Measurements from ENCODE around the gene KDM4C. TPM values are rescaled to one million over a fixed set of nuclear protein-coding genes. Genes with fewer than 3 reads are reported as not detected.
"Not testable (repeated sequence)": the region's sequence is repeated elsewhere in the genome, so short reads cannot be mapped to it uniquely, and the experiment has no call there.

Gene KDM4C
- total RNA-seq, 1 experiment from 2014 or later = 13.5 TPM

- no peak for DNase-seq (ENCODE audit: extremely low read depth, low read depth)
Observed at GRCh38 chr9:7009065-7009464, 251.3 kb downstream of the KDM4C start.

- no peak for DNase-seq (ENCODE audit: extremely low read depth, low read depth)
Observed at GRCh38 chr9:7011395-7012067, 253.8 kb downstream of the KDM4C start.

DNA sequence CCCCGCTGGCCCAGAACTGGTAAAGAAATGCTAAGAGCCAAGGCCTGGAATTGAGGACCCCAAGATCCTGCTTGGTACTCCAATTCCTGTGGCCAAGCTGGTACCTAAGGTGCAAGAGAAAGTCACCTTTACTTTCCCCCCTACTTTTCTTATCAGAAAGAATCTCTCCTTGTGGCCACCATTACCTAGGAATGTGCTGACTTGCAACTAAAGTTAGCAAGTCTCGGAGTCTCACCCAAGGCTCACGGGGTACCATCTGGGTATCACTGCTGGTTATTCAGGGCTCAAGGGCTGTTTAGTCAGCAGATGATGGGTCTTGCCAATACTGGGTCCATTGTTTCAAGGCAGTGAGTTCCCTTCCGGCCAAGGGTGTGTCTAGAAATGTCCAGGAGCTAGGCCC lies 270.2 kb downstream of the KDM4C start:
- DNase-seq (ENCODE audit: extremely low read depth, low read depth) = no peak

DNA sequence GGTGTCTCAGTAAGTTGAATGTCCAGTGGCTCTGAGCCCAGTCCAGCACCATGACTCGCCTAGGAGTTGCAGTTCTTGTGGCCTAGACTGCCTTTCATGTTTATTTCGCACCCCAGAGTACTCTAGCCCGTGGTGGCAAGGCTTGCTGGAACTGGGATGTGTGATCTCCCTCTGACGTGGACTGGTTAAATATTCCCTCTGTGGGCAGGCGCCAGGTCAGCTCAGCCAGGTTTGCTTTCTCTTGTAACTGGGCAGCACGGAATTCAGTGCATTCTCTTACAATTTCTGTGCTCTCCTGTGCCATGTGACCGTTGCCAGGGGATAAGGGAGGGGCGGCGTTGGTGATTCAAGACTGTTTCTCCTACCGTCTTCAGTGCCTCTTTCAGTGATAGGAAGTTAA lies 270.8 kb downstream of the KDM4C start:
- no peak for DNase-seq (ENCODE audit: extremely low read depth, low read depth)

DNA sequence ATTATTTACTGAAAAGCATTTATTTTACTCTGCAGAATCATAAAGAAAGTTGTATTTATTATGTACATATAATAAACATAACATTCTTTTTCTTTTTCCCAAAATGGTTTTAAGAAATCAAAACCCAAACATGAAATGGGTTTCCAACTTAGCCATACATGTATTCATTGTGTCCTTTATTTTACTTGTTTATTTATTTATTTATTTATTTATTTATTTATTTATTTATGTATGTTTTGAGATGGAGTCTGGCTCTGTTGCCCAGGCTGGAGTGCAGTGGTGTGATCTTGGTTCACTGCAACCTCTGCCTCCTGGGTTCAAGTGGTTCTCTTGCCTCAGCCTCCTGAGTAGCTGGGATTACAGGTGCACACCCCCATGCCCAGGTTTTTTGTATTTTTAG lies 273.2 kb downstream of the KDM4C start:
- not testable (repeated sequence) for DNase-seq (ENCODE audit: extremely low read depth, low read depth)

- DNase-seq (ENCODE audit: extremely low read depth, low read depth) = no peak
Observed at GRCh38 chr9:7033076-7034045, 275.6 kb downstream of the KDM4C start.

DNA sequence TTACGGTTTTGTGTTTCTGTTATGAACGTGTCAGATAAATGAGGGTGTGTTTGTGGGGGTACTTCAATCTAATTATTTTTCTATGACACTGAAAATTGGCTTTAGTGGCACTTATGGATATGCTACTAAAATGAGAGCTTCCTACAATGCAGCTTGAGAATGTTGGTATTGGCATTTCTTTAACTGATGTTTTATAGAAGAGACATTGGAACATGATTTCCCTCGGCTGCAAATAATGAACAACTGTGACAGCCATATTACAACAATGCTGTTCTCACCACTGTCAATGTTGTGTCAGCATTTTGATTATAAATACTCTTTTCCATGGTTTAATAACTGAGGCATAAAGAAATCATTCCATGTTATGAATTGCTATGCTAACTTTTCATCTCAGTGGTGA lies 279.4 kb downstream of the KDM4C start:
- no peak for DNase-seq (ENCODE audit: extremely low read depth, low read depth)

- DNase-seq (ENCODE audit: extremely low read depth, low read depth) = no peak
Observed at GRCh38 chr9:7042124-7042523, 284.4 kb downstream of the KDM4C start.

GRCh38 chr9:7045361-7045760 lies 287.6 kb downstream of the KDM4C start:
- no peak for DNase-seq (ENCODE audit: extremely low read depth, low read depth)

DNA sequence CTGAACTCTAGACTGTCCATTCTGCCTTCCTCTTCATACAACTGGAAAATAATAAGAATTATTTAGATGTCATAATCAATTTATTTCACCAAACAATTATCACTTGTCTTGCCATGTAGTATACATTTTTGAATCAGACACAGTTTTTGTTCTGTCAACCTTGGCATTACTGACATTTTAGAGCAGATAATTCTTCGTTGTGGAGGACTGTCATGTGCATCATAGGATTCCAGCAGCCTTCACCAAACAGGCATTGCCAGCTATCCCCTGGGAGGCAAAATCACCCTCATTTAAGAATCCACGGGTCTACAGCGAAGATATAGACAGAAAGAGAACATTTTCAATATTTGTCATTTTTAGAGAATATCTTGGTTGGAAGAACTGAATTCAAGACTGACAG lies 293.9 kb downstream of the KDM4C start:
- DNase-seq (ENCODE audit: extremely low read depth, low read depth) = no peak

DNA sequence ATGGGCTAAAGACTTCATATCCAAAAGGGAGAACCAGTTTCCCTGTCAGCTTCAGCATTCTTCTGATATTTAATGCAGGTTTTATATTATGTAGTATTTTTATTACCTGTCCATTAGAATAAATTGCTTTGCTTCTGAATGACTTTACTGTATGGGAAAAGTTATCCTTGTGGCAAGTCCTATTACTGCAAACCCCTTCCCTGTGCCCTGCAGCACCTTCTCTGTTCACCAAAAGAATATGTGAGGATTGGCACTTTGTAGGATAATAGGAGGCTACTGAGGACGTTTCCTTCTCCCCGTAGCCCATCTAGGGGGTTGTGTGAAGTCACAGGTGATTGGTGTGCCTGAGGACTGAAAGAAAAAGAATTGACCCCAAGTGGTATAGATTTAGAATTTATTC lies 296.1 kb downstream of the KDM4C start:
- no peak for DNase-seq (ENCODE audit: extremely low read depth, low read depth)

DNA sequence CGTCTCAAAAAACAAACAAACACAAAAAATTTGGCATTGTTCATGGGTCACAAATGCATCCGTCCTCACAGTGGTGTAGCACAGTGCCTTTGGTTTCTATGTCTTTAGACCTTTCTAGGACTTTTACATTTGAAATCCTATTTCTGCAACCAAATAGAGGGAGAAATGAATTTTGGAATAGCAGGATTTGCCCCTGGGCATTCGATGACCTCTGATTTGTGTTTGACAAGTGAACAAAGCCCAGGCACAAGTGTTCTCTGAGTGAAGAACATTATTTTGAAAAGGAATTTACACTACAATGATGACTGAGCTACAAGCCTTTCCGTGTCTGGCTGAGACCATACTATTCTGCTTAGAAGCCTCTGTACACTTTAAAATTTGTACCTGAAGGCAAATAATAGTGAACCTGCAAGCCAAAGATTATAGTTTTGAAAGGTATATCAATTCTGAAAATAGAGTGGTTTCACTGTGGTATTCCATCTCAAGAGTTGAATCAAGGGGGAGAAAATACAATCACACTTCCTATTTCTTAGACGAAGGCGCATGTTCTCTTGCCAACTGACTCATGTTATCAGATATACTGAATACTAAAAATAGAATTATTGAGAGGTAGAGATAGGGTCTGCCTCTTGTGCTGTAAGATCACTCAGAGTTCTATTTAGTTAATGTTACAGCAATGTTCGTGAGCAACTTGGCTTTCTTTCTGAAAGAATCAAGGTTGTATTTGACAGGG lies 297.6 kb downstream of the KDM4C start:
- no peak for DNase-seq (ENCODE audit: extremely low read depth, low read depth)

- no peak for DNase-seq (ENCODE audit: extremely low read depth, low read depth)
Observed at GRCh38 chr9:7056254-7056653, 298.5 kb downstream of the KDM4C start.

- DNase-seq (ENCODE audit: extremely low read depth, low read depth) = no peak
Observed at GRCh38 chr9:7058473-7058872, 300.7 kb downstream of the KDM4C start.

GRCh38 chr9:7067169-7067568 lies 309.4 kb downstream of the KDM4C start:
- DNase-seq (ENCODE audit: extremely low read depth, low read depth) = no peak

GRCh38 chr9:7071916-7072315 lies 314.1 kb downstream of the KDM4C start:
- DNase-seq (ENCODE audit: extremely low read depth, low read depth) = no peak

DNA sequence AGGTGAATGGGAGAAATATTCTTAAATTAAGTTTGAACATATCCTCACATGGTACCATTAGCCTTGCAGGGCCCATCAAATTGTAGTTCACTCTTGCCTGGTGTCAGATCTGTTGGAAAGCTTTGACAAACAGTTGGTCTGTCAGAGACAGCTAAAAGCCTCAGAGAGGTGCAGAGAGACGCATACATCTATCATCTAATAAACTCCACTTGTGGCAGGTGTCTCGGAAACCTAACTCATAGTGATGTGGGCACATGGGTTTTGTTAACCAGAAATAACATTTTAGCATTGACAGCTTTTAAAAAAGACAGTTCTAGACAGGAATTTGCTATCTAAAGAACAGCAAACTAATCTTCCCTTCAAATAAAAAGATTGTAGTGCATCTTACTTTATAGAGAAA lies 315.9 kb downstream of the KDM4C start:
- no peak for DNase-seq (ENCODE audit: extremely low read depth, low read depth)

GRCh38 chr9:7075154-7075553 lies 317.4 kb downstream of the KDM4C start:
- DNase-seq (ENCODE audit: extremely low read depth, low read depth) = no peak

DNA sequence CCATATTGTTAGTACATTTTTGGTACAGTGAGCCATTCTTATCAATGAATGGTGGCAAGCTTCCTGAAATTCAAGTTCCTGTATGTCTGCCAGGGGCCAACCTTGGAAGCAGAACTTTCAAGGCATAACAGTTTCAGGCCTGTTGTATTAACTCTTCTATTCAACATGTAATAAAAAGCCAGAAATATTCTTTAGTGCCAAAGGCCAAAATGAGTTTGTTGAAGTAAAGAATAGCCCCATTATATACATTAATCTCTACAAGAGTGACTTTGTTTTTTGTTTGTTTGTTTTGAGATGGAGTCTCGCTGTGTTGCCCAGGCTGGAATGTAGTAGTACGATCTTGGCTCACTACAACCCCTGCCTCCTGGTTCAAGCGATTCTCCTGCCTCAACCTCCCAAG lies 321.3 kb downstream of the KDM4C start:
- DNase-seq (ENCODE audit: extremely low read depth, low read depth) = no peak

GRCh38 chr9:7081065-7081600 lies 323.4 kb downstream of the KDM4C start:
- DNase-seq (ENCODE audit: extremely low read depth, low read depth) = no peak

DNA sequence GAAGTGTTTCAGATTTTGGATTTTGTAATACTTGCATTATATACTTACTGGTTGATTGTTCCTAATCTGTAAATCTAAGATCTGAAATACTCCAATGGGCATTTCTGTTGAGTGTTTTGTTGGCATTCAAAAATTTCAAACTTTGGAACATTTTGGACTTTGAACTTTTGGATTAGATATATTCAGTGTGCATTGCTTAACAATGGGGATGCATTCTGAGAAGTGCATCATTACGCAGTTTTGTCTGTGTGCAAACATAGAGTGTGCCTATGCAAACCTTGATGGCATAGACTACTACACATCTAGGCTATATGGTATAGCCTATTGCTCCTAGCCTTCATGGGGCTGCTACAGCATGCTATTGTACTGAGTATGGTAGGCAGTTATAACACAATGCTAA lies 325.4 kb downstream of the KDM4C start:
- DNase-seq (ENCODE audit: extremely low read depth, low read depth) = no peak

Data from NCI-H460 (cell line).